ENCODE measurements around the gene IPO4.
"Not testable (repeated sequence)": the region's sequence is repeated elsewhere in the genome, so short reads cannot be mapped to it uniquely, and the experiment has no call there.

The IPO4 gene

GRCh38 chr14:24188251-24189058 is at the start of gene IPO4:
TSS of gene IPO4 (minus strand) at chr14:24188816. CDS start at chr14:24188787, 29 bp downstream.
- DNase-seq: peak; percentile 98

DNA sequence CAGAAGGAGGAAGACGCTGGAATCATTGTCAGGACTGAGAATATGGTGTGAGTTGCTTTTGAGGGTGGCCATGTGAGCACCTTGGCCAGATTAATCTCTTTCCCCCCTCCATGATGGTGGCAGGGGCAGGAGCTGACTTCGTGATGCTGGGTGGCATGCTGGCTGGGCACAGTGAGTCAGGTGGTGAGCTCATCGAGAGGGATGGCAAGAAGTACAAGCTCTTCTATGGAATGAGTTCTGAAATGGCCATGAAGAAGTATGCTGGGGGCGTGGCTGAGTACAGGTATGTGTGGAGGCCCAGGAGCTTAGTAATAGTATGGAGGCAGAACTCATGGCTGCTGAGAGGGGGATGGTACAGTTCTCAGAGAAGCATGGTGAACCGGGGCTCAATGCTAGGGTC is 49.5 kb upstream of the IPO4 start:
- DNase-seq: no peak

- no peak for DNase-seq
These were observed 48.9 kb upstream of the IPO4 start for GRCh38 chr14:24237463-24237955.

DNA sequence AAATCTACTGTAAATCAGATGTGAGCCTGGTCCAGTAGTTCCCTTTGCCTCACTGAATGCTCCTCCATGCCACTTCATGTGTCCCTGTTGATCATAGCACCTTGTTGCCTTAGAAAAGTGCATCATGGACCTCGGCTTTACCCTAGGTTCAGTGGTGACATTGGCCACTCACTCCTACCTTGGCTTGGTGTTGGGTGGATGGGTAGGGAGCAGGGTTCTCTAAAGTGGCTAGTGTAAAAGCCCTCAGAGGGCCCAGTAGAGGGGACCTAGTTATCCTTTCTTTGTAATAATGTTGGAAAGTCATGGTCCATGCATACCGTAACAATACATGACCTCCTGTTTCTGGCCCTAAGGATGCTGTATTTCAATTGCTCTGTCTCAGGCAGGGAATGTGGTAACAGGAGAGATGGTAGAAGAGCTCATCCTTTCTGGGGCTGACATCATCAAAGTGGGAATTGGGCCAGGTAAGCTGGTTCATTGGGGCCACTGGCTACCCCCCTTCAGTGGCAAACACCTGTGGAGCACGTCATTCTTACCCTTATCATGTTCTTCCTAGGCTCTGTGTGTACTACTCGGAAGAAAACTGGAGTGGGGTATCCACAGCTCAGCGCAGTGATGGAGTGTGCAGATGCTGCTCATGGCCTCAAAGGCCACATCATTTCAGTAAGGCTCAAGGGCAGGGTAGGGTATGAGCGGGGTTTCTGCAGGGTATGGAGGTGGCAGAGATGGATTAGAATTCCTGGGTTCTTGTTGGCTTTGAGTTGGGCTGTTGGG is 48.3 kb upstream of the IPO4 start:
- DNase-seq: no peak

DNA sequence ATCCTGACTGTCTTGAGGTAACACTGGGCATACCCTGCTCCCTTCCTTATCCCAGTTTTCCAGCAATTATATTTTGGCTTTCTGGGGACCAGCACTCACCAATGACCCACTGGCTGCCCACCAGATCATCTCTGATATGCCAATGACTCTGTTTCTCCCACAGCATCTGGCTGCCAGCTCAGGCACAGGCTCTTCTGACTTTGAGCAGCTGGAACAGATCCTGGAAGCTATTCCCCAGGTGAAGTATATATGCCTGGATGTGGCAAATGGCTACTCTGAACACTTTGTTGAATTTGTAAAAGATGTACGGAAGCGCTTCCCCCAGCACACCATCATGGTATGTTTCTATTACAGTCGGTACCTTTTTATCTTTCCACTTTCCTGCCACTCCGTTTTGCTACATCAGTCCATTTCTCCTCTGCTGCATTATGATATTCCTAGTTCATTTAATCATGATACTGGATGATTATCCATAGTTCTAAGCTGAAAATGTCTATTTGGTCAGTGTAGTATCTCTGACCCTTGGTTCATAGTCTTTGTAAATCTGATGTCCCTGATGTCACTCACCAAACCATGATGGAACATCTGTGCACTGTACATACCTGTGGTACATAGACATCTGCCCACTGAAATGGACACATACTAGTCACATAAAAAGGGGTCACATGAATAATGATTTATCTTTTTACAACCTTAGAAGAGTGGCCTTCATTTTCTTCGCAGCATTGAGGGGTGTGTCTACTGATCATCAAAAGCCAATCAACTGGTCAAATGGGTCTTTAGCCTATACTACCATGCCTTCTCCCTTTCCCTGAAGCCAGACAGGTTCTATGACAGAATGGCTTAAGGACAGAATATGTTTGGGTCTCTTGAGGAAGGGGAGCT is 47.4 kb upstream of the IPO4 start:
- DNase-seq: no peak

DNA sequence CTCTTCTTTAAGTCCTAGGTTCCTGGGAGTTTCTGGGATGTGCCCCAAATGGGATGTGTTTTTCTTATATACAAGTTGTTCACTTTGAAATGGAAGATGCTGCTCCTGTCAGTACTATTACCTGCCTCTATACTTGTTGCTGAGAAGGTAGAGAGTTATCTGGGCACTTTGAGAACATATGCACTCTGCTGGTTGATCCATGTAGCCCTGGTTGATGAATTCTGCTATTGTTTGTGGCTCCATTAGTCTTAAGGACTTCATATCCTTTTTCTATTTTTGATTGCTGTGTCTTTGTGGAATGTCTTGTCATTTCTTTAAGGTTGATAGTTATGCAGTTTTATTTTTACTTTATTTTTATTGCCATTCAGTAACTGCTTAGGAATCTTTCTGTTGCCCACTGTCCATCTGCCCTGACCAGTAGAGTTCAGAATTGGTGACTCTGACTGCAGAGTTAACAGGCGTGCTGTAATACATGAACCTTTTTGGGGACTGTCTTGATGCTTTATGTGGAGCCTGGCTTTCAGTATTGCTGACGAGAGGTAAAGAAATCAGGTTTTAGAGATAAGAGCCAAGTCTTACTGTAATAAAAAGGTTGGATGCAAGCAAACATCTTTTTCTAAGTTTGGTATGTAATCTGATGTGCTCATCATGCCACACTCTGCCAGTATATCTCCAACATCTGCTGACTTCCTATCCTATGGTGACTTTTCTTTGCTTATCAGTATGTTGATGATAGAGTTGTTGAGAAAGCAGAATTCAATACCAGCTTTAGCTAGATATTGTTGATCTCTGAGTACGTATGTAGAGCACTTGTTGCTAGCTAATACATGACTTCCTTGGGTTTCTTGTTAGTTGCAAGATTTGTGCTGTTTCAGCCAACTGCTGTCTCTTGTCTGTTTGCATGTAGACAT is 45.7 kb upstream of the IPO4 start:
- no peak for DNase-seq

DNA sequence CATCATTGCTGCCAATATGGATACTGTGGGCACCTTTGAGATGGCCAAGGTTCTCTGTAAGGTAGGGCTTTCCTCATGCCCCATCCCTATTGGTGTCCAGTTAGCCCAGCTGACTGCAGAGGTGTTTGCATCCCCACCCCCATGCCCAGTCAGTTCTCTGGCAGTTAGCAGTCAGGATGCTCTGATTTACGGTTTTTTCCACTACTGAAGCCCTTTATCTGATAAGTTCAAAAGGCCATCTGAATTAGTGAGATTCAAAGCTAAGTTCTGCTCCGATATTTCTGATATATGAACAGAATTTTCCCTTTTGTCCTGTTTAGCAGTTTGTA is 44.9 kb upstream of the IPO4 start:
- no peak for DNase-seq

DNA sequence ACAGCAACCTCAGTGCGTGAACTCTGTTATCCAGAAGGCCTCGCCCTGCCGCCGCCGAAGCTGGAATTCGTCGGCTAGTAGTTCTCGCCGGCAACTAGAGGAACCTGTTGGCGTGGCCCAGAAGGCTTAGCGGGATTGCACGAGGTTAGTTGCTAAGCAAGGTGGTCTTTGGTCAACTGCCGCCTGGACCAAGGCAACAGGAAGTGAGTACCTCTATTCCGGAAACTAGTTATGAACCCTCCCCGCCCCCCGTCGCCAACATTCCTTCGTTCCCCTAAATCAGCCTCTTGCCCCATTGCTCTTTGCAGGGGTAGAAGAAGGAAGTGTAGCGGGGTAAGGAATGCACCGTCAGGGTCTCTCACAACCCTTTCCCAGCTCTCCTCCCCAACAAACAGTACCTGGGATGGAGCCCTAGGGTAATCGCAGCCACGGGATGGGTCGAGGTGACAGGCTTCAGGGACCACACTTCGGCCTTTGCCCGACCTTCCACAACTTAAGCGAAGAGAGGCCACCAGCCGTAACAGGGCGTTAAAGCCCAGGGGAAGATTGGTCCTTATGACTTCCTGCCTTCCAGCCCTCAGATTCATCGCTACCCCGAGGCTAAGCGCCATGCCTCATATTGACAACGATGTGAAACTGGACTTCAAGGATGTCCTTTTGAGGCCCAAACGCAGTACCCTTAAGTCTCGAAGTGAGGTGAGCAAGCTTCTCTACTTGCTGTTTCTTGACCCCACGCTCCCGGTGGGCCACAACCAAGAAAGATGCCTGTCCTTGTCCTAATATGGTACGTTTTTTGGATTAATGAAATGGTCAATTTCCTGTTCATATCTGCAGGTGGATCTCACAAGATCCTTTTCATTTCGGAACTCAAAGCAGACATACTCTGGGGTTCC is 44.3 kb upstream of the IPO4 start, which contains the start of gene GMPR2:
Gene GMPR2, plus strand, starts transcription at position 285 of the 893 bp plus-strand sequence. Its CDS starts 325 bp downstream, at position 610.
- no peak for DNase-seq

DNA sequence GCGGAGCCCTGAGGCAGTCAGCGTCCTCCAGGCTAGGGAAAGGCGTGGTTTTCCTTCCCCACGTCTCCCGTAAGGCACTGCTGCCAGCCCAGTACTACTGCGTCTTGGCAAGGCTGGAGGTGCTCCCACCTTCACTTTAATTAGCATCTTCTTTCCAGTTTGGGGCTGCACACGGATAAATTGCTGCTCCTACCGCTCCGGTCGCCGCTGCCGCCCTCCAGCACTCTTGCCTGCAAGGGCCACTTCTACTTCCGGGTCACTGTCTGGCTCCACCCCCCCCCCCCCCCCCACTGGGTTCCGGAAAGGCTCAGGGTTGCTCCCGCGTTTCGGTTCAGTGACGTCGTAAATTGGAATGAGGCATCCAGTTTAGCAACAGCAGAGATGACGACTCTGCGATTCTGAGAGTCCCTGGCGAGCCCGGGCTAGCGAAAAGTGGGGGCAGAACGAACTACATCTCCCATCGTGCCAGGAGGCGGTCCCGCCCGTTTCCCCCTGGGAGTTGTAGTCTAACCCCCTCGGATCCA is 43.6 kb upstream of the IPO4 start, which contains the start of gene NEDD8:
Gene NEDD8, minus strand, starts transcription at position 247 of the 524 bp plus-strand sequence. Its CDS starts 100 bp downstream, at position 147.
- DNase-seq: peak; percentile 75

GRCh38 chr14:24231263-24232120 is 42.9 kb upstream of the IPO4 start:
- DNase-seq: no peak

DNA sequence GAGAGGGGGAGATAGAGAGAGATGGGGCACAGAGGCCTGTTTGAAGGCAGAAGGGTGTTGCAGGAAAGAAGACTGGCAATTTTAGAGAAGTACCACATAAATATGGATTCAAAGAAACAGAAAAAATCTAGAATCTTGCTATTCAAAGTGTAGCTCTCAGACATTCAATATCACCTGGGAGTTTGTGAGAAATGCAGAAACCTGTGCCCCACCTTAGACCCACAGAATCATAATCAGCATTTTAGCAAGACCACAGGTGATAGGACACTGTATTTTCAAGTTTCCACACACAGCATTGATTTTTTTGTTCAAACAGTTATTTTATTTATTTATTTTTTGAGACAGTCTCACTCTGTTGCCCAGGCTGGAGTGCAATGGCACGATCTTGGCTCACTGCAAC is 40.3 kb upstream of the IPO4 start:
- no peak for DNase-seq

DNA sequence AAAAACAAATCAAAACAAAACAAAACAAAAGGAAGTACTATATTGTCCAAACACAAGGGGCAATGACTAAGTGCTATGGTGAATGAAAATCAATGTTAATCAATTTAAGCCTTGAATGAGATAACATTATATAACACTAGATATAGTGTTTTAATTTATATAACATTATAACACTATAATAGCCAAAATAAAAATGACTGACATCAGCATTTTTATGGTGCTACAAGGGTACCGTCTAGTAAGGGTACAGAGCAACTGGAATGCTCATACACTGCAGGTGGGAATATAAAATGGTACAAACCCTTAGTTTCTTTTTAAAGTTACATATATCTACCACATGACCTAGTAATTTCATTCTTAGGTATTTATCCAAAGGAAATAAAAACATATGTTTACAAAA is 37.9 kb upstream of the IPO4 start:
- DNase-seq: no peak

DNA sequence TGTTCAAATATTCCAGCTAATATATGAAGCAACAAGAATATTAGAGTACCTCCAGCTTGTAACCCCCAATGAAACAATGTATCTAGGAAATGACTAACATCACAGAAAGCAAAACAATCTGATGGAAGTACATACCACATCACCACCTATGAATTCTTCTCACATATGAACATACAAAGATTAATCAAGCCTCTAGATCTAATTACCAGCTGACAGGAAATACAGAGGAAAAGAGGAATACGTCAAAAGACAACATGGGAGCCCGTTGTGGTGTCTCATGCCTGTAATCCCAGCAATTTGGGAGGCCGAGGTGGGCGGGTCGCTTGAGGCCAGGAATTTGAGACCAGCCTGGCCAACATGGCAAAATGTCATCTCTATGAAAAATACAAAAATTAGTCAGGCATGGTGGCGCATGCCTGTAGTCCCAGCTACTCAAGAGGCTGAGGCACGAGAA is 36.0 kb upstream of the IPO4 start:
- DNase-seq: no peak

DNA sequence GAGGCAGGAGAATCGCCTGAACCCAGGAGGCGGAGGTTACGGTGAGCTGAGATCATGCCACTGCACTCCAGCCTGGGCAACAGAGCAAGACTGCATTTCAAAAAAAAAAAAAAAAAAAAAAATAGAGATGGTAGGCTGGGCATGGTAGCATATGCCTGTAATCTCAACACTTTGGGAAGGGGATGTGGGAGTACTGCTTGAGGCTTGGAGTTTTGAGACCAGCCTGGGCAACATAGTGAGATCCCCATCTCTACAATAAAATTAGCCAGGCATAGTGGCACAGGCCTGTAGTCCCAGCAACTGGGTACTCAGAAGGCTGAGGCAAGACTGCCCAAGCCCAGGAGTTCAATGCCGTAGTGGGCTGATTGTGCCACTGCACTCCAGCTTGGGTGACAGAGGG is 34.4 kb upstream of the IPO4 start:
- DNase-seq: not testable (repeated sequence)

GRCh38 chr14:24219521-24219920 is 30.9 kb upstream of the IPO4 start:
- no peak for DNase-seq

GRCh38 chr14:24219080-24219479 is 30.5 kb upstream of the IPO4 start:
- no peak for DNase-seq

DNA sequence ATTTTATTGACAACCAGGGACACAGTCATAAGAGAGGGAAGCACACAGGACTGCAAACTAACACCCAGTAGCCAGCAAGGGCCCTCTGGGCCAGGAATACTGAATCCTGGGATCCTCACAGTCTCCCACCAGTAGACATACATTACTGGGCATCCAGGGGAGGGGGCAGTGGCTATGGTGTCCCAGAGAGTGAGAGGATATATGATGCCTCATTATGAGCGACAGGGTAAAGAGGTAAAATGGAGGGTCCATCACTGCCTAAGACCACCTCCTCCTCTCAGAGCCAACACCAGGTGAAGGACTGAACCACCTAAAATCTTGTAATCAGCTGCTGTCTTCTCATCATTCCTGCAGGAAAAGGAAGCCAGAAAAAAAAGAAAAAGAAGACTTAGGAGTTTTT is 28.3 kb upstream of the IPO4 start:
- not testable (repeated sequence) for DNase-seq

DNA sequence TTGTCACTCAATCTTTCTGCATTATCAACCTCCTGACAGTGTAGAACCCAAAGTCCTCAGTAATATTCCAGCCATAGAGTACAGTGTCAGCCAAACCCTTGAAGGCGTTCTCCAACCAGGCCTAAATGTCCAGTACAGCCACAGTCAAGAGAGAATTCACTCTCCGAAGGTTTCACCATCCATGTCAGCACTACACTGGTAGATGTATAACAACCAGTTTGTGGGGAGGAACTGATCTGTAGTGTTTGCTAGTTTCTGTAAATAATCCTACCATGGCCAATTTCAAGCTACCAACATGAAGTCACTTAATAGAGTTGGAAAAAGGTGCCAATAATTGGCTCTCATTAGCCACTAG is 27.7 kb upstream of the IPO4 start:
- DNase-seq: no peak
